Activated CD8-positive, alpha-beta memory T cell treated with anti-CD3 and anti-CD28 coated beads, Interleukin-2, amount 50 U/mL, for 1 hour (primary cell): ENCODE measurements around the gene EXOC6.
A peak's percentile ranks its signal among the peaks of the same experiment; 100 is the strongest.
"Not testable (repeated sequence)": the region's sequence is repeated elsewhere in the genome, so short reads cannot be mapped to it uniquely, and the experiment has no call there.

Experiments used
- DNase-seq: peaks from one replicate; pipeline ENCODE4 v3.0.0-alpha.2; 2020; ENCODE audit errors: extremely low read depth

Gene EXOC6

GRCh38 chr10:92880917-92881316 lies 32.6 kb downstream of the EXOC6 start:
- no peak for DNase-seq

GRCh38 chr10:92886334-92886961 lies 38.1 kb downstream of the EXOC6 start:
- no peak for DNase-seq

- DNase-seq, result no peak
These were observed 42.2 kb downstream of the EXOC6 start for GRCh38 chr10:92890471-92890870.

GRCh38 chr10:92891885-92892690 lies 43.8 kb downstream of the EXOC6 start:
- no peak for DNase-seq

GRCh38 chr10:92892691-92893054 lies 44.4 kb downstream of the EXOC6 start:
- DNase-seq, result no peak

DNA sequence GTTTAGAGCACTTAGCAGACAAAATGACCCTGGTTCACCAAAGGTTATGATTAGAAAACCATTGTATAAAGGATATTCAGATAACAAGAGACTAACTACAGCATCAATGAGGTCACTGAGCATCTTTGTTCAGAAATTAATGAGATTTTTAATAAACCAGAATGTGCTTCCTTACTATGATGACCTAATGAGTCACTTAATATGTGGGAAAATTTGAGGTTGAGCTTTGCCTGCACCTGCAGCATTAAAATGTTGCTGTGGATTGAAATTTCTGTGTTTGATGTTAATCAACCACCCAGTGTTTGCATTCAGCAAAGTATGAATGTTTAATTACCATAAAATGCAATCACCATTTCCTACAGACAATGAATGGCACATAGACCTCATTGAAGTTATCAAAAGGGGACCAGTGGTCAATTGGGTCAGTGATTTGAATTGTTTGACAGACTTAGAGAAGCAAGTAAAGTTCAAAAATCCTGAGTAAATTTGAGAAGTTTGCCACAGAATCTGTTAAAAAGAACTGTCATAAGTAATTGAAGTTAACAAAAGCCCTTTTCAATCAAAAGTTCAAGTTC lies 45.8 kb downstream of the EXOC6 start:
- DNase-seq, result no peak

GRCh38 chr10:92897916-92898315 lies 49.6 kb downstream of the EXOC6 start:
- DNase-seq, result no peak

- peak; percentile 22 for DNase-seq
These were observed 53.5 kb downstream of the EXOC6 start for GRCh38 chr10:92901819-92902251.

- DNase-seq, result no peak
These were observed 55.3 kb downstream of the EXOC6 start for GRCh38 chr10:92903633-92904032.

- DNase-seq, result no peak
These were observed 59.0 kb downstream of the EXOC6 start for GRCh38 chr10:92907280-92907679.

GRCh38 chr10:92912631-92913030 lies 64.3 kb downstream of the EXOC6 start:
- not testable (repeated sequence) for DNase-seq

GRCh38 chr10:92913973-92914372 lies 65.7 kb downstream of the EXOC6 start:
- DNase-seq, result no peak

DNA sequence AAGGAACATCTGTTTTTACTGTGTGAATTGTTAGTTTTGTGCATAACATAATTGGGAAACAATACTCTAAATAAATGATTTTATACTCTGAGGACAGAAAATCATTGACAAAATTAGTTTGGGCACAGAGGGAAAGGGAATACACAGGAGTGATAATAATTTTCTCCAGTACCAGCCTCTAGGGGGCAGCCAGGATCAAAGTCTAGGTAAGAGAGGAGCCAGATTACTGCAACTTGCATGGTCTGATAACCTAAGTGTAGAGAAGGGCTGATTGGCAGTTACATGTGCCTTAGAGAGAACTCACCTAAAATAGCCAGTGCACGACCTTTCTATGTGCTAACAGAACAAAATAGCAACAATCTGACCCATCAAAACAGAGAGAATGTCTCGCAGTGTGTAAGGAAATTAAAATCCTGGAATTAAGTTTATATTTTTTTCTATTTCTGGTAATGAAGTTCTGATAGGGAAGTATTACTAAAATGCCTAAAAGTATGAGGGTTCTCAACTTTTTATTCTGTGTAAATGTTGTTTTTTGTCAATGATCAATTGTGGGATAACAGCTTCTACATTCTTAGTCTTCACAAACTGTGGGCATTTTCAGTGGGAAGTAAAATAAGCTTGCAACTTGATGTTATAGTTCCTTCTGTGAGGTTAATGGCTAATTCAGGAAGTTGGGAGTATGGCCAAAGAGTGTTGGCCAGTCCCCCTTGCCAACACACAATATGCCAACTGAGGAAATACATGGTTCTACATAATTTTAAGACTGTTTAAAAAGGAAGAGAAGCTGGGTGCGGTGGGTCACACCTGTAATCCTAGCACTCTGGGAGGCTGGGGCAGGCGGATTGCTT lies 66.4 kb downstream of the EXOC6 start:
- no peak for DNase-seq

- no peak for DNase-seq
These were observed 67.6 kb downstream of the EXOC6 start for GRCh38 chr10:92915892-92916291.

GRCh38 chr10:92916433-92916832 lies 68.1 kb downstream of the EXOC6 start:
- no peak for DNase-seq

DNA sequence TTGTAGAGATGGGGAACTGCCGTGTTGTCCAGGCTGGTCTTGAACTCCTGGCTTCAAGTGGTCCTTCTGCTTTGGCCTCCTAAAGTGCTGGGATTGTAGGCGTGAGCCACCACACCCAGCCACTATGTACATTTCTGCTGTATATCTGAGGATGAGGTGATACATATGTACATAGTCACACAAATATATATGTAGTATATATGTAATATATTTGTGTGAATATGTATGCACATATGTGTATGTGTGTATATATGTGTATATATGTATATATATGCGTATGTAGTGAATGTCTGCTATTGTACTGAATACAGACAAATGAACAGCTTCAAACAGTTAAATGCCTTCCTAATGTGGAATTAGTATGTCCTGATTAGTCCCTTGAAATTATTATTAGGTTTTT lies 70.3 kb downstream of the EXOC6 start:
- no peak for DNase-seq

- DNase-seq, result no peak
These were observed 72.5 kb downstream of the EXOC6 start for GRCh38 chr10:92920866-92921265.

DNA sequence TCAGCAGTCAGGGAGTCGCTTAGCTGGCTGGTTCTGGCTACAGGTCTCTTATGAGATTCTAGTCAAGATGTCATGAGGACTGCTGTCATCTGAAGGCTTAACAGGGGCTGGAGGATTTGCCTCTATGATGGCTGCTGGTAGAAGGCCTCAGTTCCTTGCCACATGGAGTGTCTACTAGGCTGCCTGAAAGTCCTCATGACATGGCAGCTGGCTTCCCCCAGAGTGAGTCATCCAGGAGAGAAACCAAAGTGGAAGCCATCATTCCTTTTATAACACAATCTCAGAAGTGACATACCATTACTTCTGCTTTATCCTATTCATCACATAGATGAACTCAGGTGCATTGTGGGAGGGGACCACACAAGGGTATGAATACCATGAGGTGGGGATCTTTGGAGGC lies 75.1 kb downstream of the EXOC6 start:
- no peak for DNase-seq

- DNase-seq, result no peak
These were observed 81.6 kb downstream of the EXOC6 start for GRCh38 chr10:92929896-92930295.

DNA sequence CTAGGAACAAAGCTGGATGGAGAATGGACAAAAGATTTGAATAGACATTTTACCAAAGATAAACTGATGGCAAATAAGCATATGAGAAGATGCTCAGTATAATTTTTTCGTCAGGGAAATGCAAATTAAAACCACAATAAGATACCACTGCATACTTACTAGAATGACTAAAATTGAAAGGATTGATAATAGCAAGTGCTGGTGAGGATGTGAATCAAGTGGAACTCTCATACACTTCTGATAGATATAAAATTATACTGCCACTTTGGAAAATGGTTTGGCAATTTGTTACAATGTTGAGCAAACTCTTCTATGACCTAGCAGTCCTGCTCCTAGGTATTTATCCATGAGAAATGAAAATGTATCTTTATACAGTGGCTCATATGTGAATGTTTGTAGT lies 83.3 kb downstream of the EXOC6 start:
- DNase-seq, result no peak

- DNase-seq, result no peak
These were observed 89.6 kb downstream of the EXOC6 start for GRCh38 chr10:92937876-92938275.

- no peak for DNase-seq
These were observed 90.5 kb downstream of the EXOC6 start for GRCh38 chr10:92938841-92939240.
